H1 (cell line): Measurements from ENCODE around the gene RBMS1. TPM values are rescaled to one million over a fixed set of nuclear protein-coding genes. Genes with fewer than 3 reads are reported as not detected.

Source experiments
- CTCF ChIP-seq, 3 experiments: IDR thresholded peaks; 1 replicate in 2 of 3; 2 replicates in 1 of 3; pipeline versions ENCODE4 v1.5.1 to v1.6.1; 2011; ENCODE audit warnings: low read length in 3 of 3, mild to moderate bottlenecking in 3 of 3, inconsistent platforms in 2 of 3, low read depth in 1 of 3, moderate library complexity in 1 of 3; ENCODE audit not compliant: insufficient read depth in 1 of 3; ENCODE audit errors: control extremely low read depth in 1 of 3
- MAX ChIP-seq: IDR thresholded peaks from 2 replicates; pipeline ENCODE4 v1.6.1; 2012; ENCODE audit warnings: inconsistent platforms
- NANOG ChIP-seq: IDR thresholded peaks from 2 replicates; pipeline ENCODE4 v1.6.1; 2011; ENCODE audit warnings: low read length, low read depth, mild to moderate bottlenecking, inconsistent platforms; ENCODE audit not compliant: insufficient read depth, poor library complexity, severe bottlenecking
- NRF1 ChIP-seq: IDR thresholded peaks from 2 replicates; pipeline ENCODE4 v1.6.1; 2011; ENCODE audit warnings: mild to moderate bottlenecking, low read depth, low read length, improper control_type of control experiment
- PHF8 ChIP-seq: fragments of 200-600 bp; sonication (generic); conservative IDR thresholded peaks from 2 replicates; pipeline ENCODE4 v1.7.1; 2012; ENCODE audit warnings: low read depth, mild to moderate bottlenecking, inconsistent platforms, low read length, moderate library complexity
- SIRT6 ChIP-seq: IDR thresholded peaks from one replicate; pipeline ENCODE4 v1.7.1; 2012; ENCODE audit warnings: low read length, inconsistent platforms
- TAF7 ChIP-seq: optimal IDR thresholded peaks from 2 replicates; pipeline ENCODE3; 2011; ENCODE audit warnings: low read depth, mild to moderate bottlenecking, inconsistent platforms, low read length, moderate library complexity, borderline replicate concordance
- USF2 ChIP-seq: IDR thresholded peaks from 2 replicates; pipeline ENCODE4 v1.6.1; 2011; ENCODE audit warnings: low read length, improper control_type of control experiment
- YY1 ChIP-seq: IDR thresholded peaks from 2 replicates; pipeline ENCODE4 v1.6.1; 2011; ENCODE audit warnings: low read depth, mild to moderate bottlenecking, low read length
- polyA plus RNA-seq, 7 experiments: library from polyadenylated mRNA; depleted of rRNA in 3 of 7; stranded (reverse) in 5 of 7; unstranded in 2 of 7; fragments of >200 nt in 5 of 7; fragments of 200-250 nt in 2 of 7; gene quantifications; 1 replicate in 5 of 7; 2 replicates in 1 of 7; 4 replicates in 1 of 7; pipeline versions ENCODE4 v1.2.1 to v1.2.3, GENCODE V29; 2011 to 2013; ENCODE audit warnings: missing spikeins in 2 of 7, mixed read lengths in 2 of 7
- total RNA-seq: library from RNA; stranded (reverse); fragmentation: NEBNext Ultra II Directional; extraction: Animal tissue kit (Norgen Biotek cat#: 25700); gene quantifications from 2 replicates; pipeline ENCODE4 v1.2.1, GENCODE V29; 2021

The RBMS1 gene
- total and polyA plus RNA-seq, 2 of the 8 experiments (the other 6 are each of a cell fraction or from before 2014, with no cell fraction given): 53.7 to 60.0 TPM

DNA sequence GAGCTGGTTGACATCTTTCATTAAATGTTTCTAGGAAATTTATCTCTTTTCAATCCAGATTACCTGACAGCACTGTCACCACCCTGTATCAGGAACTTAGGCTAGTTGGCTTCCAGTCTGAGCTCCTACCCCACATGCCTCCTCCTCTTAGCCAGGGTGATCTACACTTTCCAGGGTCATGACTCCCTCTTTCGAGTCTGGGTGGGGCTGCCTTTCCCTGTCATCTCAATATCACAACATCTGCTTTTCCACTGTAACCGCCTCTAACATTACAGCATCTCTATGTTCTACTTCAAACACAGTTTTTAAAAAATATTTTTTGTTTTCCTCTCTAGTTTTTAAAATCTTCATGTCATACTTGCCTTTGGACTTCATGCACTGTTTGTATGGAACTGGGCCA is 129.2 kb downstream of the RBMS1 start (continued):
- TF ChIP-seq PHF8 (no peak), USF2 (no peak), YY1 (no peak), NANOG (no peak), MAX (no peak), SIRT6 (no peak), NRF1 (no peak), CTCF (IDR thresholded peaks at IDR 0.05; ENCODE audit: control extremely low read depth in 1 of 3, insufficient read depth in 1 of 3, low read depth in 1 of 3, low read length in 3 of 3) (no peak), TAF7 (no peak)
